HL-60 (cell line): ENCODE measurements around the gene RSPO3.

Source experiments
- CTCF ChIP-seq: IDR thresholded peaks from one replicate; pipeline ENCODE4 v1.5.1; 2011; ENCODE audit warnings: low read length, control low read depth, inconsistent platforms; ENCODE audit not compliant: insufficient read depth
- REST ChIP-seq: IDR thresholded peaks from 2 replicates; pipeline ENCODE4 v1.6.1; 2012; ENCODE audit warnings: low read depth; ENCODE audit not compliant: insufficient replicate concordance

- TF ChIP-seq CTCF, result no peak
- TF ChIP-seq REST, result no peak
Measured at GRCh38 chr6:127077886-127078285, 40.6 kb upstream of the RSPO3 start.
